B cell (primary cell): ENCODE data around the gene AKT3. TPM values are rescaled to one million over a fixed set of nuclear protein-coding genes. Genes with fewer than 3 reads are reported as not detected.

Experiments
- ATAC-seq: fragments of 200-7000 bp; cut with Tn5 transposase; one replicate; pipeline ENCODE4 v1.10.0; 2021; ENCODE audit warnings: low read depth, mild to moderate bottlenecking, moderate number of reproducible peaks, moderate library complexity
- CTCF ChIA-PET: fragments of 350-600 bp; sonication (Branson Sonifier 250); formaldehyde crosslinking; loops from one replicate; lab custom pipeline; 2021; ENCODE audit warnings: antibody characterized with exemption, inconsistent platforms; lab: Charles Lee
- POLR2A ChIA-PET: fragments of 350-600 bp; sonication (Branson Sonifier 250); formaldehyde crosslinking; loops from one replicate; lab custom pipeline; 2021; ENCODE audit warnings: antibody characterized with exemption; lab: Charles Lee
- DNase-seq: peaks from one replicate; pipeline ENCODE4 v3.0.0; 2013
- H2AFZ ChIP-seq: 2 replicates; pipeline ENCODE4 v1.6.1; 2012; ENCODE audit warnings: mild to moderate bottlenecking, low read depth, low read length; ENCODE audit not compliant: insufficient read depth, poor library complexity, severe bottlenecking
- H3K27ac ChIP-seq, 2 donors: 1 replicate in 1 of 2; 2 replicates in 1 of 2; pipeline ENCODE4 v1.5.1; 2012 to 2013; ENCODE audit warnings: low read length in 2 of 2, mild to moderate bottlenecking in 2 of 2, moderate library complexity in 1 of 2
- H3K27me3 ChIP-seq, 4 experiments: fragments of 200-600 bp in 1 of 4; sonication (generic) in 1 of 4; replicated peaks in 1 of 4; 1 replicate in 2 of 4; 2 replicates in 2 of 4; pipeline versions ENCODE4 v1.6.1 to v1.7.0; 2013 to 2016; ENCODE audit warnings: low read length in 3 of 4, mild to moderate bottlenecking in 2 of 4, mixed read lengths in 1 of 4, moderate library complexity in 1 of 4; ENCODE audit not compliant: insufficient read depth in 4 of 4, control insufficient read depth in 3 of 4; ENCODE audit errors: control extremely low read depth in 1 of 4
- H3K36me3 ChIP-seq, 2 experiments: replicated peaks in 1 of 2; 1 replicate in 1 of 2; 2 replicates in 1 of 2; pipeline versions ENCODE4 v1.6.1 to v1.7.1; 2013; ENCODE audit warnings: low read length in 1 of 2; ENCODE audit not compliant: insufficient read depth in 2 of 2, control insufficient read depth in 1 of 2; ENCODE audit errors: control extremely low read depth in 1 of 2, extremely low read depth in 1 of 2
- H3K4me1 ChIP-seq, 2 donors: fragments of 200-600 bp in 1 of 2; sonication (generic) in 1 of 2; 1 replicate in 1 of 2; 2 replicates in 1 of 2; pipeline versions ENCODE4 v1.5.1 to v1.6.1; 2013 to 2017; ENCODE audit warnings: low read length in 2 of 2; ENCODE audit not compliant: control insufficient read depth in 2 of 2, insufficient read depth in 2 of 2
- H3K4me2 ChIP-seq: replicated peaks from 2 replicates; pipeline ENCODE3; 2012; ENCODE audit warnings: mild to moderate bottlenecking, low read depth, low read length; ENCODE audit not compliant: poor library complexity, severe bottlenecking
- H3K4me3 ChIP-seq, 5 experiments: fragments of 200-600 bp in 1 of 5; sonication (generic) in 1 of 5; 1 replicate in 3 of 5; 2 replicates in 2 of 5; pipeline versions ENCODE4 v1.5.1 to v1.7.0; 2011 to 2016; ENCODE audit warnings: low read length in 4 of 5, mild to moderate bottlenecking in 4 of 5, low read depth in 2 of 5, control low read depth in 1 of 5, moderate library complexity in 1 of 5; ENCODE audit not compliant: insufficient read depth in 1 of 5; ENCODE audit errors: control extremely low read depth in 1 of 5, extremely low read depth in 1 of 5
- H3K79me2 ChIP-seq: fragments of 200-600 bp; sonication (generic); one replicate; pipeline ENCODE4 v1.6.0; 2016; ENCODE audit warnings: low read length; ENCODE audit not compliant: control insufficient read depth, insufficient read depth
- H3K9ac ChIP-seq: fragments of 200-600 bp; sonication (generic); 2 replicates; pipeline ENCODE4 v1.6.1; 2017; ENCODE audit warnings: mild to moderate bottlenecking, low read length, moderate library complexity
- H3K9me3 ChIP-seq, 3 donors: one replicate each; pipeline versions ENCODE4 v1.6.1 to v1.7.1; 2013; ENCODE audit warnings: low read length in 2 of 3; ENCODE audit not compliant: control insufficient read depth in 2 of 3, insufficient read depth in 1 of 3; ENCODE audit errors: control extremely low read depth in 1 of 3
- H4K20me1 ChIP-seq: 2 replicates; pipeline ENCODE4 v1.6.0; 2012; ENCODE audit warnings: mild to moderate bottlenecking, low read length; ENCODE audit not compliant: insufficient read depth, control insufficient read depth, poor library complexity, severe bottlenecking
- H3K27ac Mint-ChIP-seq: one replicate; pipeline ENCODE4 v1.8.0; 2021; ENCODE audit warnings: mixed read lengths
- H3K27me3 Mint-ChIP-seq: one replicate; pipeline ENCODE4 v1.8.0; 2021; ENCODE audit warnings: mixed read lengths
- H3K4me1 Mint-ChIP-seq: one replicate; pipeline ENCODE4 v1.8.0; 2021; ENCODE audit warnings: mixed read lengths
- H3K4me3 Mint-ChIP-seq: one replicate; pipeline ENCODE4 v1.8.0; 2021; ENCODE audit warnings: mixed read lengths
- H3K9me3 Mint-ChIP-seq: one replicate; pipeline ENCODE4 v1.8.0; 2022; ENCODE audit warnings: mixed read lengths; ENCODE audit not compliant: insufficient read depth
- EZH2 ChIP-seq: IDR thresholded peaks from 2 replicates; pipeline ENCODE4 v1.6.1; 2012; ENCODE audit warnings: borderline replicate concordance, low read depth, mild to moderate bottlenecking, moderate library complexity, low read length; ENCODE audit not compliant: insufficient read depth, poor library complexity, severe bottlenecking
- WGBS: methylation state at CpG from one replicate; pipeline ENCODE4 v1.1.5; 2013; ENCODE audit warnings: missing lambda C conversion rate; ENCODE audit not compliant: insufficient coverage; 5-methylcytosine and 5-hydroxymethylcytosine counted together
- intact Hi-C: fragments of 100-400 bp; cut with micrococcal nuclease; formaldehyde crosslinking; loops from one replicate; pipeline ENCODE4 v1.10.0; 2022
- polyA plus RNA-seq: library from polyadenylated mRNA; depleted of rRNA; stranded (reverse); fragments of >200 nt; gene quantifications from 2 replicates; pipeline ENCODE4 v1.2.3, GENCODE V29; 2012
- total RNA-seq, 2 donors: library from RNA; stranded (reverse); fragments of 120-200 nt in 1 of 2; gene quantifications; 1 replicate in 1 of 2; 2 replicates in 1 of 2; pipeline versions ENCODE4 v1.2.3 to v1.2.4, GENCODE V29; 2013 to 2022
- TF ChIP-seq, protein P1 (sequence below): fragments of 200-600 bp; IDR thresholded peaks from one replicate; pipeline ENCODE4 v1.8.0; 2022; ENCODE audit warnings: antibody characterized with exemption, mild to moderate bottlenecking

Gene AKT3
- total and polyA plus RNA-seq, 2 donors (not counting 1 experiment from before 2014, with no cell fraction given) = 4.4 to 148 TPM

DNA sequence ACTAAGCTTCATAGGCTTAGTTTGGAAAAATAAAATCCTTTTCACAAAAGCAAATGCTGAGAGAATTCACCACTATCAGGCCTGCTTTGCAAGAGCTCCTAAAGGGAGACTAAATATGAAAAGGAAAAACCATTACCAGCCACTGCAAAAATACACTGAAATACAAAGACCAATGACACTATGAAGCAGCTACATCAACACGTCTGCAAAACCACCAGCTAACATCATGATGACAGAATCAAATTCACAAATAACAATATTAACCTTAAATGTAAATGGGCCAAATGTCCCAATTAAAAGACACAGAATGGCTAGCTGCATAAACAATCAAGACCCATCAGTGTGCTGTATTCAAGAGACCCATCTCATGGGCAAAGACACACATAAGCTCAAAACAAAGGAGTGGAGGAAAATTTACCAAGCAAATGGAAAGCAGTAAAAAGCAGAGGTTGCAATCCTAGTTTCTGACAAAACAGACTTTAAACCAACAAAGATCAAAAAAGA is 28.8 kb downstream of the AKT3 start:
- ChIA-PET CTCF (interaction anchor here (0.8 kb wide), 1 partner anchor 17 kb away, joined by 4 read pairs; no protein-coding TSS in a partner anchor), POLR2A (no interaction called here)
- H3K9ac ChIP-seq = no peak overlapping the region
- no peaks in the 10 kb centered on the region for H3K27me3 ChIP-seq
- Mint-ChIP-seq H3K9me3 (peaks cover 12% of the 10 kb centered on the region), H3K27me3 (no peaks in the 10 kb centered on the region), H3K4me3 (no peak overlapping the region), H3K27ac (no peak overlapping the region), H3K4me1 (peaks cover 11% of the 10 kb centered on the region)
- H3K4me1 ChIP-seq = no peaks in the 10 kb centered on the region
- peaks cover 46% of the 10 kb centered on the region for H3K79me2 ChIP-seq
- H3K4me3 ChIP-seq = no peak overlapping the region
- H2AFZ ChIP-seq = no peak overlapping the region
- TF ChIP-seq, protein P1, sequence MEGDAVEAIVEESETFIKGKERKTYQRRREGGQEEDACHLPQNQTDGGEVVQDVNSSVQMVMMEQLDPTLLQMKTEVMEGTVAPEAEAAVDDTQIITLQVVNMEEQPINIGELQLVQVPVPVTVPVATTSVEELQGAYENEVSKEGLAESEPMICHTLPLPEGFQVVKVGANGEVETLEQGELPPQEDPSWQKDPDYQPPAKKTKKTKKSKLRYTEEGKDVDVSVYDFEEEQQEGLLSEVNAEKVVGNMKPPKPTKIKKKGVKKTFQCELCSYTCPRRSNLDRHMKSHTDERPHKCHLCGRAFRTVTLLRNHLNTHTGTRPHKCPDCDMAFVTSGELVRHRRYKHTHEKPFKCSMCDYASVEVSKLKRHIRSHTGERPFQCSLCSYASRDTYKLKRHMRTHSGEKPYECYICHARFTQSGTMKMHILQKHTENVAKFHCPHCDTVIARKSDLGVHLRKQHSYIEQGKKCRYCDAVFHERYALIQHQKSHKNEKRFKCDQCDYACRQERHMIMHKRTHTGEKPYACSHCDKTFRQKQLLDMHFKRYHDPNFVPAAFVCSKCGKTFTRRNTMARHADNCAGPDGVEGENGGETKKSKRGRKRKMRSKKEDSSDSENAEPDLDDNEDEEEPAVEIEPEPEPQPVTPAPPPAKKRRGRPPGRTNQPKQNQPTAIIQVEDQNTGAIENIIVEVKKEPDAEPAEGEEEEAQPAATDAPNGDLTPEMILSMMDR = no peak
- TF ChIP-seq EZH2 = no peak
- WGBS = 100% methylated on average over 1 of the region's 1 CpG
- intact Hi-C loops = no loop called here
- ATAC-seq (no peak), DNase-seq (no peak)
- no peak overlapping the region for H3K27ac ChIP-seq
- H3K36me3 ChIP-seq = peaks cover 0 to 2% of the 10 kb centered on the region in 2 experiments
- H4K20me1 ChIP-seq = no peaks in the 10 kb centered on the region
- H3K9me3 ChIP-seq = peaks cover 0 to 17% (median 12%) of the 10 kb centered on the region in 3 donors
- no peak overlapping the region for H3K4me2 ChIP-seq

GRCh38 chr1:243819438-243819839 is 30.6 kb downstream of the AKT3 start:
- Histone ChIP-seq H3K4me2 (no peak overlapping the region), H3K27me3 (no peaks in the 10 kb centered on the region), H3K9me3 (peaks cover 1 to 17% (median 12%) of the 10 kb centered on the region in 3 donors), H3K9ac (no peak overlapping the region), H3K79me2 (peaks cover 39% of the 10 kb centered on the region), H3K4me1 (no peaks in the 10 kb centered on the region), H3K4me3 (no peak overlapping the region), H2AFZ (no peak overlapping the region), H3K27ac (no peak overlapping the region), H4K20me1 (no peaks in the 10 kb centered on the region), H3K36me3 (peaks cover 0 to 2% of the 10 kb centered on the region in 2 experiments)
- Mint-ChIP-seq H3K27ac (no peak overlapping the region), H3K4me1 (peaks cover 18% of the 10 kb centered on the region), H3K9me3 (peaks cover 17% of the 10 kb centered on the region), H3K27me3 (no peaks in the 10 kb centered on the region), H3K4me3 (no peak overlapping the region)
- POLR2A ChIA-PET = no interaction called here
- WGBS = 94% methylated on average over 5 of the region's 5 CpGs
- TF ChIP-seq EZH2 = no peak
- TF ChIP-seq, protein P1 = no peak
- intact Hi-C loops = no loop called here
- no peak for DNase-seq
- CTCF ChIA-PET = interaction anchor here (1.7 kb wide), 1 partner anchor 475 kb away, joined by 4 read pairs; no protein-coding TSS in a partner anchor
- no peak for ATAC-seq
